KMS-11 (cell line): ENCODE measurements around the gene FOXL2.

Experiments used
- H2AFZ ChIP-seq: fragments of 200-600 bp; sonication (generic); 2 replicates; pipeline ENCODE4 v1.6.1; 2016; ENCODE audit warnings: antibody characterized with exemption, mixed run types, low read depth
- H3K27ac ChIP-seq: fragments of 200-600 bp; sonication (generic); 2 replicates; pipeline ENCODE4 v1.6.1; 2016; ENCODE audit warnings: mild to moderate bottlenecking, mixed run types
- H3K27me3 ChIP-seq: fragments of 200-600 bp; sonication (generic); 2 replicates; pipeline ENCODE4 v1.6.1; 2017; ENCODE audit warnings: mild to moderate bottlenecking, low read depth, mixed run types, moderate library complexity; ENCODE audit not compliant: insufficient read depth
- H3K36me3 ChIP-seq: fragments of 200-600 bp; sonication (generic); 2 replicates; pipeline ENCODE4 v1.6.1; 2017; ENCODE audit warnings: mild to moderate bottlenecking, mixed run types; ENCODE audit not compliant: insufficient read depth
- H3K4me1 ChIP-seq: fragments of 200-600 bp; sonication (generic); 2 replicates; pipeline ENCODE4 v1.6.1; 2016; ENCODE audit warnings: mild to moderate bottlenecking, low read depth, mixed run types; ENCODE audit not compliant: poor library complexity, severe bottlenecking
- H3K4me2 ChIP-seq: fragments of 200-600 bp; sonication (generic); 2 replicates; pipeline ENCODE4 v1.7.0; 2016; ENCODE audit warnings: mild to moderate bottlenecking, mixed run types
- H3K4me3 ChIP-seq: fragments of 200-600 bp; sonication (generic); IDR thresholded peaks from 2 replicates; pipeline ENCODE4 v1.6.1; 2017; ENCODE audit warnings: low read depth, low read length, mixed read lengths; ENCODE audit not compliant: insufficient read depth
- H3K79me2 ChIP-seq: fragments of 200-600 bp; sonication (generic); 2 replicates; pipeline ENCODE4 v1.6.1; 2016; ENCODE audit warnings: low read depth, mixed run types; ENCODE audit not compliant: insufficient read depth
- H3K9ac ChIP-seq: fragments of 200-600 bp; sonication (generic); 2 replicates; pipeline ENCODE4 v1.6.1; 2016; ENCODE audit warnings: mild to moderate bottlenecking, mixed run types
- H4K20me1 ChIP-seq: fragments of 200-600 bp; sonication (generic); 2 replicates; pipeline ENCODE4 v1.6.1; 2016; ENCODE audit warnings: mild to moderate bottlenecking, mixed run types; ENCODE audit not compliant: insufficient read depth
- TF ChIP-seq, protein P1 (sequence below): fragments of 200-600 bp; sonication (generic); conservative IDR thresholded peaks from 2 replicates; pipeline ENCODE4 v1.6.1; 2017; ENCODE audit warnings: low read depth, mild to moderate bottlenecking, antibody characterized with exemption, low read length, moderate library complexity, mixed read lengths

Gene FOXL2

GRCh38 chr3:138942861-138943623 is 3.9 kb downstream of the FOXL2 start:
- no peaks in the 10 kb centered on the region for H4K20me1 ChIP-seq
- no peaks in the 10 kb centered on the region for H3K27me3 ChIP-seq
- no peak overlapping the region for H3K9ac ChIP-seq
- H3K79me2 ChIP-seq, result no peaks in the 10 kb centered on the region
- TF ChIP-seq, protein P1, sequence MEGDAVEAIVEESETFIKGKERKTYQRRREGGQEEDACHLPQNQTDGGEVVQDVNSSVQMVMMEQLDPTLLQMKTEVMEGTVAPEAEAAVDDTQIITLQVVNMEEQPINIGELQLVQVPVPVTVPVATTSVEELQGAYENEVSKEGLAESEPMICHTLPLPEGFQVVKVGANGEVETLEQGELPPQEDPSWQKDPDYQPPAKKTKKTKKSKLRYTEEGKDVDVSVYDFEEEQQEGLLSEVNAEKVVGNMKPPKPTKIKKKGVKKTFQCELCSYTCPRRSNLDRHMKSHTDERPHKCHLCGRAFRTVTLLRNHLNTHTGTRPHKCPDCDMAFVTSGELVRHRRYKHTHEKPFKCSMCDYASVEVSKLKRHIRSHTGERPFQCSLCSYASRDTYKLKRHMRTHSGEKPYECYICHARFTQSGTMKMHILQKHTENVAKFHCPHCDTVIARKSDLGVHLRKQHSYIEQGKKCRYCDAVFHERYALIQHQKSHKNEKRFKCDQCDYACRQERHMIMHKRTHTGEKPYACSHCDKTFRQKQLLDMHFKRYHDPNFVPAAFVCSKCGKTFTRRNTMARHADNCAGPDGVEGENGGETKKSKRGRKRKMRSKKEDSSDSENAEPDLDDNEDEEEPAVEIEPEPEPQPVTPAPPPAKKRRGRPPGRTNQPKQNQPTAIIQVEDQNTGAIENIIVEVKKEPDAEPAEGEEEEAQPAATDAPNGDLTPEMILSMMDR, result no peak
- no peaks in the 10 kb centered on the region for H3K4me1 ChIP-seq
- no peak overlapping the region for H3K27ac ChIP-seq
- H3K36me3 ChIP-seq, result no peaks in the 10 kb centered on the region
- no peak overlapping the region for H3K4me2 ChIP-seq
- H3K4me3 ChIP-seq, result no peak overlapping the region
- H2AFZ ChIP-seq, result no peak overlapping the region

- H3K27me3 ChIP-seq, result no peaks in the 10 kb centered on the region
- H2AFZ ChIP-seq, result no peak overlapping the region
- H3K9ac ChIP-seq, result no peak overlapping the region
- no peaks in the 10 kb centered on the region for H3K4me1 ChIP-seq
- no peaks in the 10 kb centered on the region for H3K36me3 ChIP-seq
- H3K4me3 ChIP-seq, result no peak overlapping the region
- H4K20me1 ChIP-seq, result no peaks in the 10 kb centered on the region
- H3K27ac ChIP-seq, result no peak overlapping the region
- H3K4me2 ChIP-seq, result no peak overlapping the region
- TF ChIP-seq, protein P1, result no peak
- no peaks in the 10 kb centered on the region for H3K79me2 ChIP-seq
These were observed 4.7 kb downstream of the FOXL2 start for GRCh38 chr3:138942271-138942670.

- Histone ChIP-seq H4K20me1 (no peaks in the 10 kb centered on the region), H3K27me3 (no peaks in the 10 kb centered on the region), H3K4me3 (no peak overlapping the region), H3K4me2 (no peak overlapping the region), H3K79me2 (no peaks in the 10 kb centered on the region), H3K9ac (no peak overlapping the region), H3K36me3 (no peaks in the 10 kb centered on the region), H3K4me1 (no peaks in the 10 kb centered on the region), H3K27ac (no peak overlapping the region), H2AFZ (no peak overlapping the region)
- TF ChIP-seq, protein P1, result peak; percentile 61
These were observed 5.6 kb downstream of the FOXL2 start for GRCh38 chr3:138941259-138941885.

GRCh38 chr3:138940446-138940845 is 6.5 kb downstream of the FOXL2 start:
- no peaks in the 10 kb centered on the region for H3K79me2 ChIP-seq
- no peak overlapping the region for H3K4me3 ChIP-seq
- peaks cover 2% of the 10 kb centered on the region for H3K4me1 ChIP-seq
- no peaks in the 10 kb centered on the region for H3K36me3 ChIP-seq
- no peak overlapping the region for H3K9ac ChIP-seq
- TF ChIP-seq, protein P1, result no peak
- no peaks in the 10 kb centered on the region for H4K20me1 ChIP-seq
- no peak overlapping the region for H3K4me2 ChIP-seq
- H3K27ac ChIP-seq, result no peak overlapping the region
- no peak overlapping the region for H2AFZ ChIP-seq
- no peaks in the 10 kb centered on the region for H3K27me3 ChIP-seq
